CD4-positive, alpha-beta T cell treated with Interleukin-4 for 1 hour (primary cell): Measurements from ENCODE around the gene NKTR.
A peak's percentile ranks its signal among the peaks of the same experiment; 100 is the strongest.

Source experiments
- DNase-seq, 2 donors: peaks; one replicate each; pipeline ENCODE4 v3.0.0-alpha.2; 2020 to 2022

The NKTR gene

GRCh38 chr3:42683875-42684598 lies 83.6 kb downstream of the NKTR start:
- peak in 1 of 2 donors; percentile 46 for DNase-seq

- DNase-seq: no peak
Observed at GRCh38 chr3:42684632-42685362, 84.3 kb downstream of the NKTR start.

GRCh38 chr3:42685363-42685881 lies 84.9 kb downstream of the NKTR start, which contains the start of gene KLHL40:
KLHL40 (plus strand) TSS chr3:42685537; CDS start chr3:42685619, 82 bp downstream.
- DNase-seq: no peak

- no peak for DNase-seq
Observed at GRCh38 chr3:42685891-42686820, 85.7 kb downstream of the NKTR start.

DNA sequence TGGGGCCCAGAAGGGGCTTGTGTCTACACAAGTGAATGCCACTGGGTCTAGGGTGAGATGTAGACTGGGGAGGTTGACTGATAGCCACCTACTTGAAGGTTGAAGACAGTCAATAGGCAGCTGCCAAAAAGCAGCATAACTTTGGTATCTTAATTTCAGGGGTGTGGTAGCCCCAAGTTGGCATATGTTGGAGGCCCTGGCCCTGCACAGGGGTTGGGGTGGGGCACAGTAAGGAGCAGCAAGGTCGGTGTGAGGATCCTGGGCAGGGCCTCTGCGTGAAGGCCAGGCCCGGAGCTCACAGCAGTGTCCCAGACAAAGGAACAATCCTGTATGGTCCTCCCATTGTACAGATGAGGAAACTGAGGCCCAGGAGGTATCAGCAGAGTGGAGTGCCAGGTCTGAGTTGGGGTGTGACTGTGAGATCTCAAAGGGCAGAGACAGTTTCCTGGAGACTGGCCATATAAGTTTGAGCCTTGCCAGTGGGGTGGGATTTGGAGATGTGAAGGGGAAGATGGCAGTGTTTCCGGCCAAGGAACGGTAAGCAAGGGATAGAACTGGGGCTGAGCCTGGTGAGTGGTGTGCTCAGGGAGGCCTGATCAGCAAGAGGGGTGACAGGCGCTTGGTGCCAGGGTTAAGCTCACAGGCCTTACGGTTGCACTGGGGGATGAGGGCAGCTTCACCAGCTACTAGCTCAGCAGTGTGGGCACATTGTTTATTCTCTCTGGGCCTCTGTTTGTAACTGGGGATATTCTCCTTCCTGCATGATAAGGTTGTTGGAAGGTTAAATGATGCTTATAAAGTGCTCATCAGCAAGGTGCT lies 86.6 kb downstream of the NKTR start:
- DNase-seq: no peak

GRCh38 chr3:42688016-42688415 lies 87.5 kb downstream of the NKTR start:
- DNase-seq: no peak

DNA sequence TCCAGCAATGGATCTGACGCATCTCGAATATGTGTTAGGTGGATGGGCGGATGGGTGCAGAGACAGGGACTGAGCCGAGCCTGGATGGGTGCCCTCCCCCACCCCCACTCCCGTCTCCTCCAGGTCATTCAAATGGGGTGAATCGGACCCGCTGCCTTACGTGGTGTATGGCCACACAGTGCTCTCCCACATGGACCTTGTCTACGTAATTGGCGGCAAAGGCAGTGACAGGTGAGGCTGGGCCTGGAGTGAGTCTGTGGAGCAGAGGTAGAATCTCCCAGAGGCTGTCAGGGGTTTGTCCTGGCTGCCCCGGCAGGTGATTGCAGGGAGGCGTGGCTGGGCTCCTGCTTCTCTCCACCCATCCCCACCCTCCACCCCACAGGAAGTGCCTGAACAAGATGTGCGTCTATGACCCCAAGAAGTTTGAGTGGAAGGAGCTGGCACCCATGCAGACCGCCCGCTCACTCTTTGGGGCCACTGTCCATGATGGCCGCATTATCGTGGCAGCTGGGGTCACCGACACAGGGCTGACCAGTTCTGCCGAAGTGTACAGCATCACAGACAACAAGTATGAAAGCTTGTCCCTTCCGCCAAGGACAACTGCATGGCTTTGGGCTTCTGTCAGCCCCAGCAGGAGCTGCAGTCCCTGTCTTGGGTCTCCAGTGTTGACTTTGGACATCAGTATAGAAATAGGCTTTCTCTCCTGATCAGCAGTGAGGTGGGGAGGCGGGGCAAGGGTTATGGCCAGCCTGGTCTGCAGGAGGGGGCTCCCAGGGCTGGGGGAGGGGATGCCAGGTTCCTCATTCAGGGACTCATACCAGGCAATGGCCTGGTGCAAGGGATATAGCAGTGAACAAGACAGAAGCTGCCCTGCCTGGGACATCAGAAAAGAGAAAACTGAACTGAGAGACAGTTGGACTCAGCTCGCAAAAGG lies 88.3 kb downstream of the NKTR start:
- DNase-seq: no peak

GRCh38 chr3:42689421-42690014 lies 89.0 kb downstream of the NKTR start:
- no peak for DNase-seq

DNA sequence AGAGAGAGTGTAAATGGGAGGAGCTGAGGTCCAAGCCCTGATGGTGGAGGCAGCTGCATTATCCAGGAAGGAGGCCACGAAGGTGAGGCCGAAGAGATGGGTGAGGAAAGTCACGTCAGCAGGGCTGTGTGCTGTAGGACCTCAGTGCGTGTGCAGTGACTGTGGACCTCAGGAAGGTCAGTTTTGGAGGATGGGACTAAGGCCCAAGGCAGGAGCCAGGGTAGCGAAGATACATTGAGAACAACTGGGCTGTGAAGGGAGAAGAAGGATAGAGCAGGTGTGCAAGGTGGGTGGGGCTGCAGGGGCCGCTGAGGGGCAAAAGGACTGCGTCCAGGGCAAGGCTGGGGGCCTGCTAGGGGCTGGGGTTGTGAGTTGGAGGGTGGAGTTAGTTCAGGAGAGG lies 89.7 kb downstream of the NKTR start:
- no peak for DNase-seq

- no peak for DNase-seq
Observed at GRCh38 chr3:42690766-42691680, 90.5 kb downstream of the NKTR start.

GRCh38 chr3:42691816-42692666 lies 91.6 kb downstream of the NKTR start:
- no peak for DNase-seq

- no peak for DNase-seq
Observed at GRCh38 chr3:42692667-42693529, 92.4 kb downstream of the NKTR start.

DNA sequence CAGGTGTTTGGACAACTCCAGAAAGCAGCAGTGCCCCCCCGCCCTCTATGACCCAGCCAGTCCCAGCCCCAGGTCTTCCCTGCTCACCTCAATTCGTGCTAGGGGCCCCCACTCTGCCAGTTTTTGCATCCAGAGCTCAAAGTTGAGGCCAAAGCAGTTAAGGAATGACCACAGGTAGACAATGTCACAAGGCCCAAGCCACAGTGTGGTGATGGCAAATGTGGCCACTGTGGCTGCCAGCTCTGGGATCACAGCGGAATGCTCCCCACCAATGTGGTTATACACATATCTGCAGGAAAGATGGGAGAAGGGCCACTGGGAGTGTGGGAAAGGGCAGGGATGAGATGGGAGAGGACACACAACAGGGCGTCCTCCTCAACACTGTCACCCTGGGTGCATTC lies 93.0 kb downstream of the NKTR start:
- no peak for DNase-seq

DNA sequence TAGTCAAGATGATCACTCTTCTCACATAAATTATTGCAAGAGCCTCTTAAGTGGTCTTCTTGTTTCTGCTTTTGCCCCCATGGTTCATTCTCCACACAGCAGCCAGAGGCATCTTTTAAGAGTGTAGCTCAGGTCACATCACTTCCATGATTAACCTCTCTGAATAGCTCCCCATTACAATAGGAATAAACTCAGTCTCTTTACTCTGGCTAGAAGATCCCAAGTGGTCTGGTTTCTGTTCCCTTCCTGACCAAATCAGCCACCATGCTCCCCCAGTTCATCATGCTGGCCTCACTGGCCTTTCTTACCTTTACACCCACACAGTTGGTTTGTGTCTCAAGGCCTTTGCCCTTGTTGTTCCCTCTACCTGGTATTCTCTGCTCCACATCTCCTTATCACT lies 93.9 kb downstream of the NKTR start:
- no peak for DNase-seq

GRCh38 chr3:42696356-42697288 lies 96.1 kb downstream of the NKTR start:
- DNase-seq: no peak
